Left lung (tissue), 10 donors: ENCODE results near the gene GDAP2. TPM values are rescaled to one million over a fixed set of nuclear protein-coding genes. Genes with fewer than 3 reads are reported as not detected.
"Not testable (repeated sequence)": the region's sequence is repeated elsewhere in the genome, so short reads cannot be mapped to it uniquely, and the experiment has no call there.

Source experiments
- ATAC-seq: fragments of 200-7000 bp; cut with Tn5 transposase; one replicate; pipeline ENCODE4 v1.9.1; 2020; ENCODE audit warnings: moderate library complexity
- DNase-seq, 4 donors: peaks; one replicate each; pipeline ENCODE4 v3.0.0-alpha.2; 2013 to 2020
- H3K27ac ChIP-seq, 2 donors: fragments of 200-600 bp; sonication (generic) in 1 of 2; one replicate each; pipeline versions ENCODE4 v1.5.0 to v1.8.0; 2020 to 2021
- H3K27me3 ChIP-seq, 2 donors: fragments of 200-600 bp; sonication (generic) in 1 of 2; one replicate each; pipeline versions ENCODE4 v1.5.0 to v1.8.0; 2020 to 2021
- H3K36me3 ChIP-seq, 2 donors: fragments of 200-600 bp; sonication (generic) in 1 of 2; one replicate each; pipeline versions ENCODE4 v1.5.0 to v1.8.0; 2020 to 2021
- H3K4me1 ChIP-seq, 2 donors: fragments of 200-600 bp; one replicate each; pipeline ENCODE4 v1.8.0; 2021
- H3K4me3 ChIP-seq, 2 donors: fragments of 200-600 bp; sonication (generic) in 1 of 2; one replicate each; pipeline versions ENCODE4 v1.5.0 to v1.8.0; 2020 to 2021; ENCODE audit warnings: mild to moderate bottlenecking in 1 of 2
- H3K9me3 ChIP-seq, 2 donors: fragments of 200-600 bp; sonication (generic) in 1 of 2; one replicate each; pipeline versions ENCODE4 v1.5.0 to v1.8.0; 2020 to 2021
- CTCF ChIP-seq, 2 donors: fragments of 200-600 bp; sonication (generic) in 1 of 2; IDR thresholded peaks; one replicate each; pipeline versions ENCODE4 v1.5.0 to v1.8.0; 2021; ENCODE audit warnings: antibody characterized with exemption in 2 of 2
- intact Hi-C, 2 donors: fragments of 100-400 bp; cut with DNase I; formaldehyde crosslinking; loops; one replicate each; pipeline versions ENCODE4 v1.11.2 to v1.14.2; 2022
- polyA plus RNA-seq, 6 donors: library from polyadenylated mRNA; unstranded; fragments of 120-200 nt; gene quantifications; one replicate each; pipeline ENCODE4 v1.2.1, GENCODE V29; 2013; ENCODE audit not compliant: insufficient read length in 6 of 6
- total RNA-seq, 2 donors: library from RNA; stranded (reverse); fragmentation: NEBNext Ultra II Directional; extraction: Animal tissue kit (Norgen Biotek cat#: 25700); gene quantifications; one replicate each; pipeline ENCODE4 v1.2.1, GENCODE V29; 2021
- donor health status: DM: no; HTN: yes; CAD: no.
- donor health status: DM: no; HTN: no; CAD: no.

GDAP2 gene
- total and polyA plus RNA-seq, 8 donors = 12.5 to 33.3 (median 17.8) TPM

- DNase-seq = no peak
These were observed 82.6 kb downstream of the GDAP2 start for GRCh38 chr1:117846674-117847425.

GRCh38 chr1:117844478-117844877 is 84.9 kb downstream of the GDAP2 start:
- H3K4me3 ChIP-seq, H3K27me3 ChIP-seq, H3K27ac ChIP-seq, intact Hi-C loops, H3K4me1 ChIP-seq, DNase-seq, ATAC-seq, H3K36me3 ChIP-seq: not testable (repeated sequence)
- peaks cover 0 to 13% of the 10 kb centered on the region in 2 donors for H3K9me3 ChIP-seq

More at GRCh38 chr1:117846674-117847425, 82.6 kb downstream of the GDAP2 start:
- Histone ChIP-seq H3K9me3 (peaks cover 0 to 13% of the 10 kb centered on the region in 2 donors), H3K4me3 (no peak overlapping the region), H3K27ac (no peak overlapping the region), H3K27me3 (no peaks in the 10 kb centered on the region), H3K4me1 (no peaks in the 10 kb centered on the region), H3K36me3 (no peaks in the 10 kb centered on the region)
- intact Hi-C loops = no loop called here
- no peak for TF ChIP-seq CTCF (IDR thresholded peaks at IDR 0.05)
- no peak for ATAC-seq

- Histone ChIP-seq H3K27me3 (no peaks in the 10 kb centered on the region), H3K36me3 (no peaks in the 10 kb centered on the region), H3K4me1 (no peaks in the 10 kb centered on the region), H3K4me3 (no peak overlapping the region), H3K9me3 (peaks cover 0 to 13% of the 10 kb centered on the region in 2 donors), H3K27ac (no peak overlapping the region)
- DNase-seq (no peak), ATAC-seq (no peak)
- no peak for TF ChIP-seq CTCF (IDR thresholded peaks at IDR 0.05)
- intact Hi-C loops = no loop called here
These were observed 85.6 kb downstream of the GDAP2 start for GRCh38 chr1:117843791-117844190.

GRCh38 chr1:117842408-117843170 is 86.8 kb downstream of the GDAP2 start:
- ATAC-seq = peak; percentile 15
- intact Hi-C loops = no loop called here
- no peak for TF ChIP-seq CTCF (IDR thresholded peaks at IDR 0.05)

GRCh38 chr1:117841117-117841650 is 88.2 kb downstream of the GDAP2 start:
- Histone ChIP-seq H3K36me3 (no peaks in the 10 kb centered on the region), H3K9me3 (peaks cover 0 to 13% of the 10 kb centered on the region in 2 donors), H3K27ac (no peak overlapping the region), H3K4me1 (no peaks in the 10 kb centered on the region), H3K4me3 (no peak overlapping the region), H3K27me3 (no peaks in the 10 kb centered on the region)
- ATAC-seq (no peak), DNase-seq (no peak)
- intact Hi-C loops = no loop called here
- TF ChIP-seq CTCF (IDR thresholded peaks at IDR 0.05) = no peak

More at GRCh38 chr1:117842408-117843170, 86.8 kb downstream of the GDAP2 start:
- no peaks in the 10 kb centered on the region for H3K36me3 ChIP-seq
- no peaks in the 10 kb centered on the region for H3K4me1 ChIP-seq
- H3K27ac ChIP-seq = no peak overlapping the region
- no peak for DNase-seq
- no peak overlapping the region for H3K4me3 ChIP-seq
- H3K9me3 ChIP-seq = peaks cover 0 to 13% of the 10 kb centered on the region in 2 donors
- no peaks in the 10 kb centered on the region for H3K27me3 ChIP-seq
